H1 (cell line): ENCODE results near the gene SIGLEC10.

Experiments used
- ATF3 ChIP-seq: IDR thresholded peaks from 2 replicates; pipeline ENCODE4 v1.6.1; 2011; ENCODE audit warnings: low read depth, mild to moderate bottlenecking, low read length; ENCODE audit not compliant: insufficient read depth
- CREB1 ChIP-seq: IDR thresholded peaks from 2 replicates; pipeline ENCODE4 v1.6.1; 2012; ENCODE audit warnings: inconsistent platforms
- EP300 ChIP-seq, 2 experiments: IDR thresholded peaks; 1 replicate in 1 of 2; 2 replicates in 1 of 2; pipeline ENCODE4 v1.6.1; 2011 to 2012; ENCODE audit warnings: low read depth in 2 of 2, low read length in 2 of 2, mild to moderate bottlenecking in 2 of 2, borderline replicate concordance in 1 of 2, inconsistent platforms in 1 of 2, moderate library complexity in 1 of 2
- EZH2 ChIP-seq: fragments of 200-600 bp; sonication (generic); IDR thresholded peaks from 2 replicates; pipeline ENCODE4 v1.7.1; 2012; ENCODE audit warnings: low read depth, mild to moderate bottlenecking, moderate library complexity, low read length, inconsistent platforms; ENCODE audit not compliant: severe bottlenecking
- HDAC6 ChIP-seq: IDR thresholded peaks from one replicate; pipeline ENCODE4 v1.7.1; 2012; ENCODE audit warnings: low read depth, mild to moderate bottlenecking, inconsistent platforms, low read length, moderate library complexity
- KDM1A ChIP-seq: fragments of 200-600, 300-600 bp; sonication (generic); IDR thresholded peaks from 2 replicates; pipeline ENCODE4 v1.7.1; 2016; ENCODE audit warnings: mild to moderate bottlenecking, low read length, borderline replicate concordance
- POLR2A ChIP-seq, 2 experiments: IDR thresholded peaks; 1 replicate in 1 of 2; 2 replicates in 1 of 2; pipeline ENCODE4 v1.6.1; 2011; ENCODE audit warnings: low read depth in 2 of 2, low read length in 2 of 2, mild to moderate bottlenecking in 2 of 2; ENCODE audit errors: control extremely low read depth in 1 of 2
- SP1 ChIP-seq: IDR thresholded peaks from 2 replicates; pipeline ENCODE4 v1.6.1; 2011; ENCODE audit warnings: low read depth, low read length
- SP2 ChIP-seq: IDR thresholded peaks from 2 replicates; pipeline ENCODE4 v1.6.1; 2012; ENCODE audit warnings: mild to moderate bottlenecking, low read length, inconsistent platforms
- SP4 ChIP-seq: IDR thresholded peaks from 2 replicates; pipeline ENCODE4 v1.6.1; 2012; ENCODE audit warnings: low read length, inconsistent platforms
- TEAD4 ChIP-seq: IDR thresholded peaks from 2 replicates; pipeline ENCODE4 v1.6.1; 2012; ENCODE audit warnings: low read depth, low read length, inconsistent platforms, mixed read lengths
- ZNF274 ChIP-seq: IDR thresholded peaks from 2 replicates; pipeline ENCODE4 v1.7.0; 2012; ENCODE audit warnings: low read length, borderline replicate concordance; ENCODE audit errors: extremely low read depth
- TF ChIP-seq, protein P1 (sequence below), 3 experiments: IDR thresholded peaks; 1 replicate in 2 of 3; 2 replicates in 1 of 3; pipeline versions ENCODE4 v1.5.1 to v1.6.1; 2011; ENCODE audit warnings: low read length in 3 of 3, mild to moderate bottlenecking in 3 of 3, inconsistent platforms in 2 of 3, low read depth in 1 of 3, moderate library complexity in 1 of 3; ENCODE audit not compliant: insufficient read depth in 1 of 3; ENCODE audit errors: control extremely low read depth in 1 of 3
- TF ChIP-seq, protein P2 (sequence below): IDR thresholded peaks from 2 replicates; pipeline ENCODE4 v1.6.1; 2011; ENCODE audit warnings: low read length, improper control_type of control experiment

DNA sequence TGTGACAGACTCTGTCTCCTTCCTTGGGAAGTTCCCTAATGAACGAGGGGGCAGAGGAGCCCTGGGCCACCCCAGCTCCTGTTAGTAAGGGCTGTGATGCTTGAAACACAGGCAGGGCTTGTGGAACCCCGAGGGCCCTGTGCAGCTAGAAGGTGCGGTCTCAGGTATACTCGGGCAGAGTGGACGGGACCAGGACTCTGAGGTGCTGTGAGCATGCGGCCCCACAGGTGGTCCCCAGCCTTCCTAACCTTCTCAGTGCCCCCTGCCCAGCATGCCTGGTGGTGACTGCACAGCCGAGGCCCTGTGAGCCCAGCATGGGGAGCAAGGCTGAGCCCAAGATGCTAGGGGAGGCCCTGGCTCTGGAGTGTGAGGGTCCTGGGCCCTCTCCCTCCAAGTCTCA, 44.8 kb upstream of the SIGLEC10 start:
- TF ChIP-seq, protein P1, sequence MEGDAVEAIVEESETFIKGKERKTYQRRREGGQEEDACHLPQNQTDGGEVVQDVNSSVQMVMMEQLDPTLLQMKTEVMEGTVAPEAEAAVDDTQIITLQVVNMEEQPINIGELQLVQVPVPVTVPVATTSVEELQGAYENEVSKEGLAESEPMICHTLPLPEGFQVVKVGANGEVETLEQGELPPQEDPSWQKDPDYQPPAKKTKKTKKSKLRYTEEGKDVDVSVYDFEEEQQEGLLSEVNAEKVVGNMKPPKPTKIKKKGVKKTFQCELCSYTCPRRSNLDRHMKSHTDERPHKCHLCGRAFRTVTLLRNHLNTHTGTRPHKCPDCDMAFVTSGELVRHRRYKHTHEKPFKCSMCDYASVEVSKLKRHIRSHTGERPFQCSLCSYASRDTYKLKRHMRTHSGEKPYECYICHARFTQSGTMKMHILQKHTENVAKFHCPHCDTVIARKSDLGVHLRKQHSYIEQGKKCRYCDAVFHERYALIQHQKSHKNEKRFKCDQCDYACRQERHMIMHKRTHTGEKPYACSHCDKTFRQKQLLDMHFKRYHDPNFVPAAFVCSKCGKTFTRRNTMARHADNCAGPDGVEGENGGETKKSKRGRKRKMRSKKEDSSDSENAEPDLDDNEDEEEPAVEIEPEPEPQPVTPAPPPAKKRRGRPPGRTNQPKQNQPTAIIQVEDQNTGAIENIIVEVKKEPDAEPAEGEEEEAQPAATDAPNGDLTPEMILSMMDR (IDR thresholded peaks at IDR 0.05; ENCODE audit: control extremely low read depth in 1 of 3, insufficient read depth in 1 of 3, low read depth in 1 of 3, low read length in 3 of 3), result no peak
- TF ChIP-seq POLR2A (IDR thresholded peaks at IDR 0.05; ENCODE audit: control extremely low read depth in 1 of 2, low read depth in 2 of 2, low read length in 2 of 2) (no peak), KDM1A (no peak), HDAC6 (no peak), TEAD4 (no peak), ATF3 (no peak), ZNF274 (no peak), SP4 (no peak), EP300 (IDR thresholded peaks at IDR 0.05; ENCODE audit: borderline replicate concordance in 1 of 2, low read depth in 2 of 2, low read length in 2 of 2) (no peak), EZH2 (no peak), SP1 (no peak), SP2 (no peak), CREB1 (no peak)
- TF ChIP-seq, protein P2, sequence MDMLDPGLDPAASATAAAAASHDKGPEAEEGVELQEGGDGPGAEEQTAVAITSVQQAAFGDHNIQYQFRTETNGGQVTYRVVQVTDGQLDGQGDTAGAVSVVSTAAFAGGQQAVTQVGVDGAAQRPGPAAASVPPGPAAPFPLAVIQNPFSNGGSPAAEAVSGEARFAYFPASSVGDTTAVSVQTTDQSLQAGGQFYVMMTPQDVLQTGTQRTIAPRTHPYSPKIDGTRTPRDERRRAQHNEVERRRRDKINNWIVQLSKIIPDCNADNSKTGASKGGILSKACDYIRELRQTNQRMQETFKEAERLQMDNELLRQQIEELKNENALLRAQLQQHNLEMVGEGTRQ, result no peak
